Mesodermal cell (in vitro differentiated cells): ENCODE data around the gene DEDD.

Source experiments
- H3K27ac ChIP-seq: 2 replicates; pipeline ENCODE4 v1.7.0; 2013; ENCODE audit warnings: mild to moderate bottlenecking, low read depth, low read length, moderate library complexity; ENCODE audit not compliant: severe bottlenecking
- H3K36me3 ChIP-seq: 2 replicates; pipeline ENCODE4 v1.7.1; 2013; ENCODE audit warnings: mild to moderate bottlenecking, low read length, moderate library complexity; ENCODE audit not compliant: control insufficient read depth, insufficient read depth
- H3K4me1 ChIP-seq: one replicate; pipeline ENCODE4 v1.7.1; 2013; ENCODE audit warnings: mild to moderate bottlenecking, low read length; ENCODE audit not compliant: insufficient read depth, control insufficient read depth, poor library complexity, severe bottlenecking
- H3K4me3 ChIP-seq: 2 replicates; pipeline ENCODE4 v1.7.0; 2013; ENCODE audit warnings: low read length, control low read depth, mild to moderate bottlenecking; ENCODE audit not compliant: insufficient read depth, poor library complexity, severe bottlenecking; ENCODE audit errors: extremely low read depth
- H3K9me3 ChIP-seq: 2 replicates; pipeline ENCODE4 v1.7.1; 2013; ENCODE audit warnings: mild to moderate bottlenecking, low read length, moderate library complexity; ENCODE audit not compliant: control insufficient read depth
- WGBS, 2 experiments: methylation state at CpG; one replicate each; pipeline ENCODE4 v1.1.5; 2013; ENCODE audit warnings: missing lambda C conversion rate in 2 of 2; ENCODE audit not compliant: insufficient coverage in 2 of 2; 5-methylcytosine and 5-hydroxymethylcytosine counted together

Gene DEDD

GRCh38 chr1:161072751-161073449, 59.6 kb downstream of the DEDD start:
- WGBS, 2 experiments: 94 to 96% methylated on average over 18 to 19 of the region's 19 CpGs
- Histone ChIP-seq H3K4me1 (no peaks in the 10 kb centered on the region), H3K27ac (no peak overlapping the region)

DNA sequence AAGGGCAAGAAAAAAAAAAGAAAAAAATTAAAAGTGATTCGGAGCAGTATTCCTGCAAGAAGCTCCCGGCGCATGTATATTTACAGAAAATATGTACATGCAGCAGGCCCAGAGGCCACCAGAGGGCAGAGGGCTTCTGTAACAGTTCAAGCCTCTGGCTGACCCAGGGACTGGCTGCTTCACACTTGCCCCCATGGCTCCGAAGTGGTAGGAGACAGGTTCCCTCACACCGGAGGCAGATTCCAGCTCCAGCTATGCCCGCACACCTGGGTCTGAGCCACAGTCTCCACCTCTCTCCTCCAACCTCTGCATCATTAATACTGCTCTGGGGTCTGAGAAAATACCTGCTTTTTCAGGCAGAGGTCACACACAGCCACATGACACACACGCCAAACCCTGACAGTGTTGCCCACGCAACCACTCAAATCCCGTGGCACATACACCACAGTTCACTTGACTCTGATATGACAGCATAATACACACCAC, 60.5 kb downstream of the DEDD start:
- H3K36me3 ChIP-seq: no peaks in the 10 kb centered on the region
- H3K9me3 ChIP-seq: no peaks in the 10 kb centered on the region
- no peaks in the 10 kb centered on the region for H3K4me1 ChIP-seq
- no peak overlapping the region for H3K27ac ChIP-seq
- WGBS, 2 experiments: 75% methylated on average over 9 of the region's 9 CpGs; no CpG with 5 or more reads in 1 of the 2 experiments
- no peak overlapping the region for H3K4me3 ChIP-seq

More at GRCh38 chr1:161072751-161073449, 59.6 kb downstream of the DEDD start:
- no peaks in the 10 kb centered on the region for H3K36me3 ChIP-seq
- no peak overlapping the region for H3K4me3 ChIP-seq
- H3K9me3 ChIP-seq: no peaks in the 10 kb centered on the region
